Hepatocyte (in vitro differentiated cells): ENCODE results near the gene STRN4. TPM values are rescaled to one million over a fixed set of nuclear protein-coding genes. Genes with fewer than 3 reads are reported as not detected.
A peak's percentile ranks its signal among the peaks of the same experiment; 100 is the strongest.

Experiments used
- DNase-seq: peaks from one replicate; pipeline ENCODE4 v3.0.0-alpha.2; 2016; ENCODE audit warnings: low spot score
- H2AFZ ChIP-seq: fragments of 200-600 bp; sonication (generic); 2 replicates; pipeline ENCODE4 v1.6.0; 2016; ENCODE audit warnings: antibody characterized with exemption, mild to moderate bottlenecking
- H3K27ac ChIP-seq: fragments of 200-600 bp; sonication (generic); 2 replicates; pipeline ENCODE4 v1.5.1; 2016; ENCODE audit warnings: mild to moderate bottlenecking
- H3K27me3 ChIP-seq: fragments of 200-600 bp; sonication (generic); 2 replicates; pipeline ENCODE4 v1.6.1; 2016
- H3K36me3 ChIP-seq: fragments of 200-600 bp; sonication (generic); replicated peaks from 2 replicates; pipeline ENCODE4 v1.5.1; 2016; ENCODE audit warnings: low read depth; ENCODE audit not compliant: insufficient read depth
- H3K4me1 ChIP-seq: fragments of 200-600 bp; sonication (generic); 2 replicates; pipeline ENCODE4 v1.5.1; 2016; ENCODE audit warnings: mild to moderate bottlenecking, moderate library complexity; ENCODE audit not compliant: insufficient read depth
- H3K4me2 ChIP-seq: fragments of 200-600 bp; sonication (generic); 2 replicates; pipeline ENCODE4 v1.6.0; 2016
- H3K4me3 ChIP-seq: fragments of 200-600 bp; sonication (generic); 2 replicates; pipeline ENCODE4 v1.5.1; 2016; ENCODE audit warnings: mild to moderate bottlenecking
- H3K79me2 ChIP-seq: fragments of 200-600 bp; sonication (generic); 2 replicates; pipeline ENCODE4 v1.6.0; 2017; ENCODE audit warnings: mild to moderate bottlenecking
- H3K9me2 ChIP-seq: fragments of 200-600 bp; sonication (generic); replicated peaks from 2 replicates; pipeline ENCODE4 v1.6.0; 2017; ENCODE audit warnings: mild to moderate bottlenecking; ENCODE audit not compliant: insufficient read depth
- H3K9me3 ChIP-seq: fragments of 200-600 bp; sonication (generic); 2 replicates; pipeline ENCODE4 v1.5.1; 2016; ENCODE audit warnings: low read depth, mild to moderate bottlenecking
- H4K20me1 ChIP-seq: fragments of 200-600 bp; sonication (generic); 2 replicates; pipeline ENCODE4 v1.6.0; 2016; ENCODE audit warnings: mild to moderate bottlenecking; ENCODE audit not compliant: insufficient read depth, poor library complexity, severe bottlenecking
- CTCF ChIP-seq: fragments of 200-600 bp; sonication (generic); IDR thresholded peaks from 2 replicates; pipeline ENCODE4 v1.5.1; 2016; ENCODE audit warnings: antibody characterized with exemption, mild to moderate bottlenecking; ENCODE audit not compliant: poor library complexity
- EZH2 ChIP-seq: fragments of 200-600 bp; sonication (generic); IDR thresholded peaks from 2 replicates; pipeline ENCODE4 v1.6.1; 2016; ENCODE audit warnings: antibody characterized with exemption, mild to moderate bottlenecking, borderline replicate concordance
- EZH2phosphoT487 ChIP-seq: fragments of 200-600 bp; sonication (generic); IDR thresholded peaks from one replicate; pipeline ENCODE4 v1.6.1; 2018; ENCODE audit warnings: antibody characterized with exemption, mild to moderate bottlenecking, low read depth, moderate library complexity; ENCODE audit not compliant: unreplicated experiment, severe bottlenecking
- WGBS: methylation state at CpG from one replicate; pipeline ENCODE4 v1.1.6; 2016; ENCODE audit warnings: low lambda C conversion rate; ENCODE audit errors: missing lambda C conversion rate; 5-methylcytosine and 5-hydroxymethylcytosine counted together
- polyA plus RNA-seq: library from polyadenylated mRNA; unstranded; fragments of >200 nt; fragmentation: Nextera tagmentation; extraction: Ambion mirVana; gene quantifications from 2 replicates; pipeline ENCODE4 v1.2.1, GENCODE V29; 2016
- total RNA-seq: library from RNA; depleted of rRNA; stranded (reverse); fragments of >200 nt; gene quantifications from 2 replicates; pipeline ENCODE4 v1.2.3, GENCODE V29; 2014

STRN4 gene
- total and polyA plus RNA-seq, 2 experiments from 2014 or later: 63.7 to 64.1 TPM

- no peak for TF ChIP-seq EZH2phosphoT487
- no peak overlapping the region for H3K4me3 ChIP-seq
These were observed 2.1 kb downstream of the STRN4 start for GRCh38 chr19:46744005-46744691.

GRCh38 chr19:46742926-46743480 lies 3.2 kb downstream of the STRN4 start:
- Histone ChIP-seq H4K20me1 (peaks cover 78% of the 10 kb centered on the region), H3K27ac (no peak overlapping the region), H3K4me3 (no peak overlapping the region), H3K4me2 (peak overlapping the region; percentile 96), H3K27me3 (no peaks in the 10 kb centered on the region), H3K9me2 (no peaks in the 10 kb centered on the region), H2AFZ (no peak overlapping the region), H3K79me2 (peaks cover 97% of the 10 kb centered on the region), H3K36me3 (no peaks in the 10 kb centered on the region), H3K4me1 (peaks cover 11% of the 10 kb centered on the region), H3K9me3 (no peaks in the 10 kb centered on the region)
- no peak for TF ChIP-seq CTCF
- no peak for TF ChIP-seq EZH2
- no peak for TF ChIP-seq EZH2phosphoT487
- no peak for DNase-seq
- WGBS: 89% methylated on average over 4 of the region's 4 CpGs

More at GRCh38 chr19:46744005-46744691, 2.1 kb downstream of the STRN4 start:
- no peaks in the 10 kb centered on the region for H3K27me3 ChIP-seq
- 87% methylated on average over 12 of the region's 12 CpGs for WGBS
- H3K79me2 ChIP-seq: peaks cover 86% of the 10 kb centered on the region
- no peaks in the 10 kb centered on the region for H3K36me3 ChIP-seq
- peaks cover 67% of the 10 kb centered on the region for H4K20me1 ChIP-seq
- no peak overlapping the region for H3K27ac ChIP-seq
- H3K9me2 ChIP-seq: no peaks in the 10 kb centered on the region
- peak overlapping the region; percentile 96 for H3K4me2 ChIP-seq
- no peaks in the 10 kb centered on the region for H3K9me3 ChIP-seq
- DNase-seq: no peak
- H3K4me1 ChIP-seq: peaks cover 11% of the 10 kb centered on the region
- H2AFZ ChIP-seq: no peak overlapping the region

GRCh38 chr19:46741447-46741846 lies 4.8 kb downstream of the STRN4 start:
- H3K36me3 ChIP-seq: no peaks in the 10 kb centered on the region
- peaks cover 88% of the 10 kb centered on the region for H4K20me1 ChIP-seq
- no peak for DNase-seq
- TF ChIP-seq CTCF (no peak), EZH2phosphoT487 (no peak), EZH2 (no peak)
- no peaks in the 10 kb centered on the region for H3K27me3 ChIP-seq
- H3K4me1 ChIP-seq: peaks cover 11% of the 10 kb centered on the region
- H3K4me2 ChIP-seq: no peak overlapping the region
- no peak overlapping the region for H3K4me3 ChIP-seq
- peaks cover 91% of the 10 kb centered on the region for H3K79me2 ChIP-seq
- H3K27ac ChIP-seq: no peak overlapping the region
- no peak overlapping the region for H2AFZ ChIP-seq
- no peaks in the 10 kb centered on the region for H3K9me2 ChIP-seq
- no peaks in the 10 kb centered on the region for H3K9me3 ChIP-seq
- 89% methylated on average over 17 of the region's 17 CpGs for WGBS

GRCh38 chr19:46739290-46739771 lies 6.9 kb downstream of the STRN4 start:
- TF ChIP-seq EZH2: no peak
- no peak for TF ChIP-seq CTCF
- no peak for TF ChIP-seq EZH2phosphoT487
- Histone ChIP-seq H3K79me2 (peaks cover 87% of the 10 kb centered on the region), H3K4me2 (no peak overlapping the region), H3K4me1 (peaks cover 4% of the 10 kb centered on the region), H4K20me1 (peaks cover 77% of the 10 kb centered on the region), H3K4me3 (no peak overlapping the region), H3K27ac (no peak overlapping the region), H3K27me3 (no peaks in the 10 kb centered on the region), H2AFZ (no peak overlapping the region), H3K36me3 (no peaks in the 10 kb centered on the region), H3K9me2 (no peaks in the 10 kb centered on the region), H3K9me3 (no peaks in the 10 kb centered on the region)
- WGBS: 87% methylated on average over 14 of the region's 14 CpGs
- DNase-seq: no peak
